ELF-1 (cell line): Measurements from ENCODE around the gene AGPAT4.
"Not testable (repeated sequence)": the region's sequence is repeated elsewhere in the genome, so short reads cannot be mapped to it uniquely, and the experiment has no call there.

Experiments used
- DNase-seq: peaks from one replicate; pipeline ENCODE4 v3.0.0-alpha.2; 2016; ENCODE audit warnings: low read depth, low spot score

Gene AGPAT4

DNA sequence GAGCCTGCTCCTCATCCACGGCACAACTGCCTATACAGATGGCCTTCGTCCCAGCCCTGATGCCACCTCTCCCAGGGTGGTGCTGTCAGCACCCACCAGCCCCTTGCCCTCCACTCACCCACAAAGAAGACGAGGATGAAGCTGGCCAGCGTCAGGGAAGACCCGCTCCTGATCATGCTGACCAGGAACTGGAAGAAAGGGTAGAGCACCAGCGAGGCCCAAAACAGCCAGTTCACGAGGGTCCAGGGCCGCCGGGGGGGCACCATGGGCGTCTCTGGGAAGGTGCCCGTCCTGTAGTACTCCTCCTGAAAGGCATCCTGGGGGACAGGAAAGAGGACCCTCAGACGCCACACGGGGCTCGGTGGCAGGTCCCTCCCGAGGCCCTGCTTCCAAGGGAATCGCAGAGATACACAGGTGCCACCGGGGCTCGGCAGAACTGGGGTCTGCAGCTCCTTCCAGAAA is 134.5 kb downstream of the AGPAT4 start:
- no peak for DNase-seq

DNA sequence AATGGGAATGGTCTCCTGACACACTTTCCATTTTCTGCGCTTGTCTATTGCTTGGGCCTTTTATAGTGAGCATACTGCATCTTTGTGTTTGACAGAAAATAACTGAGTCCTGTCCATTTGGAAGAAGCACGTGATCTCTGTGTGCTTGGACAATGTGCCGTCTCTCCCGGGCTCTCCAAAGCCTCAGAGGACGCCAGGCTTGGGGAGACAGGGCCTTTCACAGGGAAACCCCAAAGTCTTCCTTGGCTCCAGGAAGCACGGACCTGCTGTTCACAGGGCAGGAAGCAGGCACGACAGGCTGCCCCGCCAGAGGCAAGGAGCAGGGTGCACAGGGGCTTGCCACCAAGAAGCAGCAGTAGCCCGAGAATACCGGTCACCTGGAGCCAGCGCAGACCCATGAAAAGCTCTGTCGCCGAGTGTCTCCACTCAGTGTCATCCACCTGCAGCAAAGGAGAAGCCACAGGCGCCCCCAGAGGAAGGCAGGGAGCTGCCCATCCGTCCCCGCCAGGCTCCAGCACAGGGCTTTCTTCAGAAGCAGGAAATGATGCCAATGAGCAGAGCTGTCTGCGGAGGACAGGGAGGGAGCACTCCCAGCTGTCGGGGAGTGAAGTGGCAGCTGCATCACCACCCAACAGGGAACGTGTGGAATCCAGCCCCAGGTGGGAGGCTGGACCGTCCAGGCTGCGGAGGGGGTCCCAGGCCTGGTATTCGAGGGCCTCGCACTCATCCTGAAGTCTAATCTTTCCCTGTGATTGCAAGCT is 135.1 kb downstream of the AGPAT4 start:
- no peak for DNase-seq

DNA sequence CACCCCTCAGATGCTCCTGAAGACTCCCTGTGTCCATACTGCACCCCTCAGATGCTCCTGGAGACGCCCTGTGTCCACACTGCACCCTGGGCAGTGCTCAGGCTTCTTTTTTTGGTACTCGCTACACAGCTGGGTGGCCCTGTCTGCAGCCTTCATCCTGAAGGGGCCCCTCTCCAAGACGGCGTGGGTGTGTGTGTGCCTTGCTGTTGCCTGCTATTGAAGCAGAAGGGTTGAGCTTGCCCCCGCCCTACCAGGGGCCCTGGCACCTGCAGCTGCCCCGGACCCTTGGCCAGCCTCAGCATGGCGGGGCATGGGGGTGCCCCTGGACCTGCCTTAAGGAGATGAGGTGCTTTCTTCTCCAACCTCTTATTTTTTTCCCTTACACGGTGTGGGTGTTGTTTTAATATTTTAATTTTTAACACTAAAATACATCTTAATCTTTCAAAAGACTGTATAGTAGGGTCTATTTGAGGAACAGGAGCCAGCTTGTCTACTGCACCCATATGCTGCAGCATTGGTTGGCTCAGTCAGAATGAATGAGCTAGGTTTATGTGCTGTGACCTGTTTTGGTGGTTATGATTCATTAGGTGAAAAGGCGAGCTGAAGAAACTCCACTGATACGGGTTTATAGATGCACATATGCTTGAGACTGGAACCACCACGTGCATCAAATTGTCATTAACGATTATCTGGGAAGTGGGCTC is 135.9 kb downstream of the AGPAT4 start:
- DNase-seq = no peak

DNA sequence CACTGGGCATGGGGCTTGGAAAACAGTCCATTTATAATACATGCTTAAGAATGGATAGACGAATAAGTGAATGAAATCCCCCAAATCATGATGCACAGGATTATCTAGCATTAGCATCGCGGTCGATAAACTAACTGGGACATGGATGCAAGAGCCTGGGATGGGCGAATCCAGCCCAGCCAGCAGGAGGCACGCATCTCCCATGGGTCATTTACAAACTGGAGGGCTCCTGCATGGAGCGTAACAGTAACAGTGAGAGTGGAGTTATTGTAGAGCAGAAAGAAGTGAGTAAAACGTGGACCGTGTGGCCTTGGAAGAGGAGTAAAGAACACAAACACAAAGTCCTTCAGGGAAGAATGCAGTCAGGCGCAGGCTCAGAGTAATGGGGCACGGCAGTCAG is 136.5 kb downstream of the AGPAT4 start:
- DNase-seq = no peak

DNA sequence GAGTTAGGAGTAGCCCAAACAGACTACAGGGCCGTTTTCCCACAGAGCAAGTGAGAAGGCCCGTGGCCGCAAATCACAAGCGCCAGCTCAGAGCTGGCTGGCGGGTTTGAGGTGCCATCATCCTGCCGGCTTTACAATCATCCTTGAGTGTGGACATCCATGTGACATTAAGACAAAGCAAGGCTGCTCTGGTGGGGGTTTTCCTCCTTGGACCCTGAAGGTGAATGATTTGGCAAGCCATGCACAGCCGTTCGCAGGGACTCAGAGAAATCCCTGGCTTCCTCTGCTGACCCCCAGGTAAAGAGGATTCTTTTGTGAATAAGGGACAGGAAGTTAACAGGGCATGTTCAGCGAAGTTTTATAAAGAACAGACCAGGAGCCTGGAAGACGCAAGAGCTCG is 137.2 kb downstream of the AGPAT4 start:
- DNase-seq = no peak

DNA sequence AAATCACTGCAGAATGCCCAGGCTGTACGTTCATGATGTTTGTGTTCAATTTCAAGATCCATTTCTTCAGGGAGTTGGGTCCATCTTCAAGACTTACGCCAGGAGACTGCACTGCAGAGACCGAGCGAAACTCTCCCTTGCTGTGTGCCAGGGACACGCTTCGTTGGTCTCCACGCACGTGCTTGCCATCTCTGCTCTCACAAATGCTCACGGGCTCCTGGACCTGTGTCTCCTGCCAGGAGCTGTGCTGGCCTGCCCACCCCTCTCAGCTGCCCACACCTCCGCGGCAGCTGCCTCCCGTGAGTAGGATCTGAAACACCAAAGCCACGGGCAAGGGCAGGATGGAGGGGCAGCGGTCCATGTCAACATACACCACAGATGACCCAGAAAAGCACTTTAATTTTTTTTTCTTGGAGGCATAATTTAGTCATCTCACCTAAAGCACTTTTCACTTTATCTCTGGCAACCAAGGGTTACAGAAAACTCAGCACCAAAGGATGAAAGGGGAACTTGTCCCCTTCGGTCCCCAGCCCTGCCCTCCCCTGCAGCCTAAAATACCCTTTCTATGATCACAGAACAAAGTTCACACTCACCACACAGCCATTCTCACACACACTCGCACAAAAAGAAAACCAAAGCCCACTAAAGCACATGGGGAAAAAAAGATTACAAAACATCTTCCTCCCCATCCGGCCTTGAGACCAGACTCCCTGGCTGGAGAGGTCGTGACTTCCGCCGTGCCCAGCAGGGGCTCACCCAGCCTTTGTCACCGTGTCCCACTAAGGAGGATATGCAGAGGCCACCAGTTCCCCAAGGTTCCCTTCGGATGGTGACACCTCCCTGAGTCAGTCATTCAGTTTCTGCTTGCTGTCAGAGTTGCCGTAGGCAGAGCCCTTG is 137.9 kb downstream of the AGPAT4 start:
- DNase-seq = no peak

DNA sequence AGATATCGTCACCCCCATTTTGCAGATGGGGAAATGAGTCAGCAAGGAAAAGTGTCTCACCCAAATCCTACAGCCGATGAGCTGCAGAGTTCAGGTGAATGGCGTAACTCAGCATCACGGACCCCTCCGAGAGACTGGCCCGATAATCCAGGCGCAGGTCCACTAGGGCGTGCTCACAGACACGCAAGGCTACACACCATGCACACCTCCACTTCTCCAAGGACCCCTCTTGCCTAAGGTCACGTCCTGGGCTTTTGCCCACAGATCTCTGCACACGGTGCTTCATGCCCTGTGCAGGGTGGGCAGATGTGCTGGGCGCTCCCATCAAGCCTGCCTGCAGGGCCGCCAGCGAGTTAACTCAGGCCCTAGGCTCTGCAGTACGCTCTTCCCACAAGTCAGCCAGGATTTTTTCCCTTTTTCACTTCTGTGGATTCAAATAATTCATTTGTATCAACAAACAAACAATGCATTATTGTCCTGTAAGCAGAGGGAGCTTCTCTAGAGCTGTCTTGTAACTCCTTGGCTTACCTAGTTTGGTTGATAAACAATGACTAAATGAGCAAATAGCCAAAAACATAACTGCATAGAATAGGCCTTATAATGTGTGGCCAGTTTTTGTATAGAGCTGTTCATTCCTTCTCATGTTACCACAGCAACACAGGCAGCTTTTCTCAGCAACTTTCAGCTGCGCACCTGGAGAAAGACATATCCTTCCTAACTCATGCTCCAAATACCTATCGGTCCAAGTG is 139.1 kb downstream of the AGPAT4 start:
- no peak for DNase-seq

DNA sequence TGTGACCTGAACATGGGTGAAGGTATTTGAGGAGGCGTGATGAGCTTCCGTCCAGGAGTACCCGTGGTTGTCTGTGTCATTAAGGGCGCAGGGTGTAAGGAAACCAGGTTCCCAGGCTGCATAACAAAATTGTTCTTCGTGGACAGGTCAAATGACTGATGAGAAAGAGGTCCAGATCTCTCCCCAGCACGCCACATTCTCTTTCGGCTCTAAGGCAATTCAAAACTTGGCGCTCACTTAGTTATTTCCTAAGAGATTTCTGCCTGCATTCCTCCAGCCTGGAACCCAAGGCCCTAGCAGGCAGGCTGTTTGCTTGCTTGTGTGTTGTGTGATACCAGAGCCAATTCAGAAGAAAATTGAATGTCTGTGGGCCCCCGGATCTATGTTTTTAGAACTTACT is 139.9 kb downstream of the AGPAT4 start:
- no peak for DNase-seq

DNA sequence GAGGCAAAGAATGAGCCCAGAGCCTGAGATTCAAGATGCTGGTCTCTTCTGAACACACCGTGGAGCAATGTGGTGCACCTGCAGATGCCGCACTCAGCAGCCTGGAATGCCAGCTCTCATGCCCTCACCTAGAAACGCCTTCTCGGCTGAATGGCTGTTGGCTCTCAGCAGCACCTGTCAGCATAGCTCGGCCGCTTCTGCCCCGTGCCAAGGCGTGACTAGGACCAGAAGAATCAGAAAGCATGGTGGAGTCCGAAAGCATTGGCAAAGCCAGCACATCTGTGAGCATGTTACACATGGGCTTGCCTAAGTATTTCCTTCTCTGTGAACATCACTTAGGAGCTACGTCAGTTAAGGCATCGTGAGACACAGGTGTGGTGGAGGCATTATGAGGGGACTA is 141.5 kb downstream of the AGPAT4 start:
- DNase-seq = no peak

DNA sequence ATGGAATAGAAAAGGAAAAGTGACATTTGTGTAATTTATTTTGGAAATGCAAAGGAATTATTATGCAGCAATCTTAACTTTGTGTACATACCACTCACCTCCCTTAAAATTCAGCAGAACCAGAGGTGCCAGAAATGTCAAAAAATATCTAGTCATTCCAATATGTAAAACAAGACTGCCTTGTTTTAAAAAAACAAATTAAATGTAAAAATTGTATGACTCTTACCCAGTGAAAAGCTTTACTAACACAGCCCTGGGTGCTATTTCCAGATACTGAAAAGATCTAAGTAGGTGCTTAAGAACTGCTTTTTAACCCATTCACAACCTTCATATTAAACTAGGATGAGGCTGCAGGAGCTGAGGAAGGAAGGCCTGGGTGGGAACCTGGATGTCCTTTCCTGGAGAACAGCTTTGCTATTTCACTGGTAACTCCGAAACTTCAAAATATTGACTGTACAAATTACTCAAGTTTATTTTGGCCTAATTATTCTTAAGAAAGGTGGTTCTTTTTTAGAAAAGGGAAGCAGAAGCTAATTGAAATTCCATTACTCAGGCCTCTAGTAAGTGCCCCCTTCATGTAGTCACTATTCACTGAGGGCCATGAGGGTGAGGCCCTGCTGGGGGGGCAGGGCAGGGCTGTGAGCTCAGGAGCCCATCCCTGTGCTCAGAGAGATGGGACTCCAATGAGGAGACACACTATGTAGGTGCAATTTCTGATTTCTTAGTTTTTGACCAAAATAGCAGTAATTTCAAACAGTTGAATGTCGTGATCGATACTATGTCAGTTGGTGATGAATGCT is 142.7 kb downstream of the AGPAT4 start:
- no peak for DNase-seq

DNA sequence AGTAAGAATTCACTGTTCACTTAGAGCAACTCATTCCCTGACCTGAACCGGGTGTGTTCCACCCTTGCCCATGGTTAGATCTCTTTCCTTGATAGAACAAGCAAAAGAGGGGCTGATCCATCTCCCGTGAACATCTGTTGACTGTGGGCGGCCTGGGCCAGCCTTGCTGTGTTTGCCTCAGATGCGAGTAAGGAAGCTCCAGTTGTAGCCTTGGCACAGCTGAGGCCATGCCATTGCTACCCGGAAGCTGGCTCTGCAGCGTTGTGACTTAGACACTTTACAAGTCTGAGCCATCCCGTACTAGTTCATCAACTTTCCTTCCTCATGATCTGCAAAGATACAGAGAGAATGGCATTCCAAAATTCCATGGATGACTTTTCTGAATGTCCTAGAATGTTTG is 143.3 kb downstream of the AGPAT4 start:
- DNase-seq = no peak

DNA sequence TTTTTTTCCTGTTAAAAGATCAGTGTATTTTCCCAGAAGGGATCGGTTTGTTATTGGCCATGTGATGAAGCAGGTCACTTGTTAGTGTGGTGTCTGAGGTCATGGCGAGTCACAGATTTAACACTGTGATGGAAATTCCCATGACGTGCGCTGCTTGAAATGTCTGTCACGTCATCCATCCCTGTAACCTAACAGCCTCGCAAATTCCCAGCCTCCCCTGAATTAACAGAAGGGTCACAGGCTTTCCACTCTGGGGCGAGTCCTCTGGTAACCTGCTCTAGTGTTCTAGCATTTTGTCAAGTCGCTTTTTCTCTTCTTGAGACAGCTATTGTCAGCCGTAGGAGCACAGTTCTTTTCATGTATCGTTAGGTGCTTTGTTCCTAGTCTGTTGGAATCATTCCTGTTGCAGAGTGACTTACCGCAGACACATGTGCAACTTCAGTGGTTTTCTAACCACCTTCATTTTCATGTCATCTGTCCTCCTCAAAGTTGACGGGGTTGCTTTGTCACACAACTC is 145.1 kb downstream of the AGPAT4 start:
- no peak for DNase-seq

DNA sequence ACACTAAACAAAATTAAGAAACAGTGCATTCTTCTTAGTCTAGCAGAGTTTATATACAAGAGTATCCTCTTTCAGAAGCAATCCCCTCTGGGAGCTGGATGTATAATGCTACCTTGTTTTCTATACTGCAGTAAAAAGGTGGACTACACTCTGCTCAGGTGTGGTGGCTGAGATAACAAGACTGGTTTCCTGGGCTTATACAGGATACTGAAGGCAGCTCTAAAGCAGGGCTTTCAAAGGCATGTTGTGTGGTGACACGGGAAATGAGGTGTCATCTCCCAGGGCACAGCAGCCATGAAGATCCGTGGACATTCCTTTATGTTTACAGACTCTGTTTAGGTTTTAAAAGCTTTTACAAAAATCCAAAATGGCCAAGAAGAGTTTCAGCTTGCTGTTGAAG is 145.6 kb downstream of the AGPAT4 start:
- DNase-seq = no peak

DNA sequence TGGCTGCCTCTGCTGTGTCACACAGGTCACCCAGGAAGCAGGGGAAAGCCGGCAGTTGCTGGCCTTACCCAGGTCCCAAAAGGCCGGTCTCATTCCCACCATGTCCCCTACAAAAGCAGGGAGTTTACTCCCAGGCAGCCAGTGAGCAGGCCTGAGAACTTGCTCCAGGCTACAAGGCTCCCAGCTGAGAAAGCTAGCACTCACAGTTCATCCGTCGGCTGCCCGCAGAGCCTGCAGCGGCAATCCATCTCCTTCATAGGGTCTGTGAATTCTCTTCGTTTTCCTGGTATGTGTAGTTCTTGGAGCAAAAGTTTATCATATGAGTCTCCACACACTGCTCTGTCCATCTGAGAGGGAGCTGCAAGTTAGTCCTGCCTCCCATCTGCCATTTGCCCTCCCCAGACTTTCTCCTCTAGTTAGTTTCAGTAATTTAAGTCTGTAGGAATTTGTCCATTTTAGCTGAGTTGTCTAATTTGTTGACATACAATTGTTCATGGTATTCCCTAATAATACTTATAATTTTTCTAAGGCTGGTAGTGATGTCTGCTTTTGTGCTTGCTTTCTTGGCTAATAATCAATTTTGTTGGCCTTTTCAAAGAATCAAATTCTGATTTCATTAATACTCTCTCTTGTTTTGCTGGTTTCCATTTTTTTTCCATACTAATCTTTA is 146.7 kb downstream of the AGPAT4 start:
- peak; percentile 92 for DNase-seq

DNA sequence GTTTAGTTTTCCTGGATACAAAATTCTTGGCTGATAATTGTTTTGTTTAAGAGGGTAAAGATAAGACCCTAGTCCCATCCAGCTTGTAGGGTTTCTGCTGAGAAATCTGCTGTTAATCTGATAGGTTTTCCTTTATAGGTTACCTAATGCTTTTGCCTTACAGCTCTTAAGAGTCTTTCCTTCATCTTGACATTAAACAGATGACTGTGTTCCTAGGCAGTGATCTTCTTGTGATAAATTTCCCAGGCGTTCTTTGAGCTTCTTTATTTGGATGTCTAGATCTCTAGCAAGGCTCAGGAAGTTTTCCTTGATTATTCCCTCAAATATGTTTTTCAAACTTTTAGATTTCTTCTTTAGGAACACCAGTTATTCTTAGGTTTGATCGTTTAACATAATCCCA is 148.3 kb downstream of the AGPAT4 start:
- DNase-seq = no peak

DNA sequence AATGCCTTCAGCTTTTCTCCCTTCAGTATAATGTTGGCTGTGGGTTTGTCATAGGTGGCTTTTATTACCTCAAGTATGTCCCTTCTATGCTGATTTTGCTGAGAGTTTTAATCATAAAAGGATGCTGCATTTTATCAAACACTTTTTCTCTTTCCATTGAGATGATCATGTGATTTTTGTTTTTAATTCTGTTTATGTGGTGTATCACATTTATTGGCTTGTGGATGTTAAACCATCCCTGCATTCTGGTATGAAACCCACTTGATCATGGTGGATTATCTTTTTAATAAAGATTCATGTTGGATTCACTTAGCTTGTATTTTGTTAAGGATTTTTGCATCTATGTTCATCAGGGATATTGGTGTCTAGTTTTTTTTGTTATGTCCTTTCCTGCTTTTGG is 150.5 kb downstream of the AGPAT4 start:
- not testable (repeated sequence) for DNase-seq

DNA sequence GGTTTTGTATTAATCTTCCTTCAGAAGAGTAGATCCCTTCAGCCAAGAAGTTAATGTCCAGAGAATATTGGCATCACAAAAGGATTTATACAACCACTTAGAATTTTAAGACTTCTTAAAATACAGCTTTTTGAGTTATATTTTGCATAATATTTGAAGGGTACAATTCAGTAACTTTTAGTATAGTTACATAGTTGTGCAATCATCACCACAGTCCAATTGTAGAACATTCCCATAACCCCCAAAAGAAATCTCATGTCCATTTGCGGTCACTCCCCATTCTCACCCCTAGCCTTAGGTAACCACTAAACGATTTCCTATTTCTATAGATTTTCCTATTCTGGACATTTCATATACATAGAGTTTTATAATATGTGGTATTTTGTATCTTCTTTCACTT is 155.9 kb downstream of the AGPAT4 start:
- no peak for DNase-seq

DNA sequence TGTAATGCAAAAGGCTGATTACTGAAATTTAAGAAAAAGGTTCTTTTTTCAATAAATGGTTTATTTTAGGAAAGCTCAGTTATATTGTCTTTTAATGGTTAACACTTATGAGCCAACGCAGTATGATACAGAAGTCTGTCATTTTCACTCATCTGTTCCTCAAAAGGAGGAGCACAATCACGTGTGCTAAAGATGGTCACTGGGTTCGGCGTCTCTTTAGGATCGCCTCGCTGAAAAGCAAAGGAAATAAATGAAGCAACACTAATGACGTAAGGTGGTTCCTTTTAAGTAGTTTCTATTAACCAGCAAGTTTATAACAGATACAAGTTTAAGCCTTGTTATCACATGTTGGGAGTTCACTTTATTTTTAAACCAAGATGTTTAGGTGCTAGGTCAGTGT is 156.6 kb downstream of the AGPAT4 start:
- DNase-seq = no peak

DNA sequence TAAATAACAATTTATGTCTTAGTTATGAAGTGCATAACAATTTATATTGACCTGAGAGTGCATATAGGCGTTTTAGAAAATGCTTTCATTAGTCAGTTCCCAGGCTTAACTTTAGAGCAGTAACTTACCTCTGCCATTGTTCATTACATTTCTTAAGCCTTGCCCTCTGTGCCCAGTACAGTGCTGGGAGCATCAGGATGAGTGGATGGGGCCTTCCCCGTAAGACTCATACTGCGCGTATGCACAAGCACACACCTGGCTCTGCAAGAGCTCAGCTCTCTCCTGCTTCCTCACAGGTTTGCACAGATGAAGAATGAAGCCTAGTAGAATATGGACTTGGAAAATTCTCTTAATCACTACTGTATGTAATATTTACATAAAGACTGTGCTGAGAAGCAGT is 157.3 kb downstream of the AGPAT4 start:
- DNase-seq = no peak

DNA sequence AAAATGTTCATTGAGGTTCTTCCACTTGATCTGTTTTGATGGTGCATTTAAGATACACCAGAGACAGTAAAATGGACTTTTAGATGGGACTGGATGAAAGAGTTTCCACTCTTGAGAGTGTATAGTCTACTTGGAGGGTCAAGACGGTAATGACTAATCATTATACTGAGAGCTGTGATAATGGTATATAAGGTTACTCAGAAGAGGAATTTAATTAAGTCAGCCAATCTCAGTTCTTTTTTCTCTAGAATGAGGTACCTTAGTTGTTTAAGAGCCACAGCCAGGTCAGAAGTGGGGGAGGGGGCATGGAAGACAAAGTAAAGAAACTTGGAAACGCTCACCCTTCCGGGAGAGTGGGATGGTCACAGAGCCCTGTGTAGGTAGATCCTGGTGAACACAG is 158.4 kb downstream of the AGPAT4 start:
- no peak for DNase-seq
